ENCODE results near the gene RTN4IP1. TPM values are rescaled to one million over a fixed set of nuclear protein-coding genes. Genes with fewer than 3 reads are reported as not detected.

RTN4IP1 gene
- total and polyA plus RNA-seq, 10 of the 15 experiments (the other 5 are each of a cell fraction or from before 2014, with no cell fraction given), result 8.2 to 17.0 (median 9.8) TPM

- no TSS peak for BruUV-seq (replicated peaks)
- Histone ChIP-seq H2AFZ (ENCODE audit: control insufficient read depth, low read depth, low read length) (no peak overlapping the region), H3K27ac (ENCODE audit: control insufficient read depth, insufficient read depth) (no peak overlapping the region), H3K36me3 (ENCODE audit: control insufficient read depth in 2 of 2, insufficient read depth in 2 of 2, low read length in 1 of 2) (peaks cover 0 to 19% of the 10 kb centered on the region in 2 experiments; a peak in 2 of 4 replicates), H3K4me2 (ENCODE audit: control insufficient read depth, insufficient read depth) (no peak overlapping the region), H3K27me3 (replicated peaks in 1 of 2; ENCODE audit: control insufficient read depth in 2 of 2, insufficient read depth in 2 of 2, low read length in 1 of 2) (no peaks in the 10 kb centered on the region), H3K4me3 (no peak overlapping the region), H3K4me1 (ENCODE audit: control insufficient read depth, insufficient read depth, low read length) (peaks cover 24% of the 10 kb centered on the region), H4K20me1 (ENCODE audit: control insufficient read depth, insufficient read depth) (no peaks in the 10 kb centered on the region), H3K9me3 (replicated peaks; ENCODE audit: control insufficient read depth, insufficient read depth, low read length) (no peaks in the 10 kb centered on the region; the same call in 2 of the 3 replicates), H3K9ac (ENCODE audit: control insufficient read depth, insufficient read depth, low read length) (no peak overlapping the region), H3K79me2 (ENCODE audit: control insufficient read depth, insufficient read depth, low read length) (peaks cover 19% of the 10 kb centered on the region)
- WGBS (ENCODE audit: insufficient coverage, insufficient replicate concordance, low lambda C conversion rate, missing lambda C conversion rate), result 98% methylated on average over 4 of the region's 4 CpGs
- ChIA-PET RAD21 (ENCODE audit: unreplicated experiment) (no interaction called here), CTCF (interaction anchor here (1.2 kb wide), 1 partner anchor 21 kb away, joined by 3 read pairs; no protein-coding TSS in a partner anchor), POLR2A (no interaction called here), SMC1A (ENCODE audit: uncharacterized antibody, unreplicated experiment) (interaction anchor here (1.2 kb wide), 1 partner anchor 31 kb away, joined by 3 read pairs; no protein-coding TSS in a partner anchor)
- ATAC-seq, result no peak
- FAIRE-seq, result no peak
- TF ChIP-seq EED (IDR thresholded peaks at IDR 0.05; ENCODE audit: low read depth) (no peak), IKZF2 (IDR thresholded peaks at IDR 0.05) (no peak), EGR1 (IDR thresholded peaks at IDR 0.05; ENCODE audit: borderline replicate concordance in 1 of 2, low read depth in 2 of 2, low read length in 2 of 2) (no peak)
- in situ Hi-C loops (cut with MboI) (no loop called here), intact Hi-C loops (cut with micrococcal nuclease; ENCODE audit: unreplicated experiment) (no loop called here)
- DNase-seq (ENCODE audit: low read depth, low spot score), result no peak
These were observed 13.2 kb upstream of the RTN4IP1 start for GRCh38 chr6:106642476-106642875.

- Histone ChIP-seq H3K27me3 (replicated peaks in 1 of 2; ENCODE audit: control insufficient read depth in 2 of 2, insufficient read depth in 2 of 2, low read length in 1 of 2) (no peaks in the 10 kb centered on the region), H3K4me2 (ENCODE audit: control insufficient read depth, insufficient read depth) (peak overlapping the region; percentile 67), H3K36me3 (ENCODE audit: control insufficient read depth in 2 of 2, insufficient read depth in 2 of 2, low read length in 1 of 2) (peaks cover 0 to 9% of the 10 kb centered on the region in 2 experiments; a peak in 2 of 4 replicates), H3K9me3 (replicated peaks; ENCODE audit: control insufficient read depth, insufficient read depth, low read length) (no peaks in the 10 kb centered on the region), H4K20me1 (ENCODE audit: control insufficient read depth, insufficient read depth) (no peaks in the 10 kb centered on the region), H3K9ac (ENCODE audit: control insufficient read depth, insufficient read depth, low read length) (peak overlapping the region; percentile 32; the same call in 1 of the 2 replicates), H3K79me2 (ENCODE audit: control insufficient read depth, insufficient read depth, low read length) (peaks cover 42% of the 10 kb centered on the region), H2AFZ (ENCODE audit: control insufficient read depth, low read depth, low read length) (no peak overlapping the region; the same call in 1 of the 2 replicates), H3K4me1 (ENCODE audit: control insufficient read depth, insufficient read depth, low read length) (peaks cover 47% of the 10 kb centered on the region), H3K4me3 (no peak overlapping the region), H3K27ac (ENCODE audit: control insufficient read depth, insufficient read depth) (no peak overlapping the region; the same call in 1 of the 2 replicates)
- ATAC-seq (no peak), DNase-seq (ENCODE audit: low read depth, low spot score) (no peak), FAIRE-seq (no peak)
- POLR2A ChIA-PET, result interaction anchor here (0.8 kb wide), 1 partner anchor 9 kb away, joined by 4 read pairs; no protein-coding TSS in a partner anchor
- CTCF ChIA-PET, result interaction anchor here (4.2 kb wide), 1 partner anchor 31 kb away, joined by 19 read pairs; no protein-coding TSS in a partner anchor
- BruUV-seq (replicated peaks), result no TSS peak
- SMC1A ChIA-PET (ENCODE audit: uncharacterized antibody, unreplicated experiment), result interaction anchor here (0.9 to 1.5 kb wide), 4 partner anchors 9 to 30 kb away, joined by 3 to 4 read pairs (median 3); no protein-coding TSS in a partner anchor
- intact Hi-C loops (cut with micrococcal nuclease; ENCODE audit: unreplicated experiment) (loop anchor here (5.0 kb wide), 1 partner anchor 62 kb away; no protein-coding TSS in a partner anchor), in situ Hi-C loops (cut with MboI) (no loop called here)
- WGBS (ENCODE audit: insufficient coverage, insufficient replicate concordance, low lambda C conversion rate, missing lambda C conversion rate), result 42% methylated on average over 4 of the region's 4 CpGs
- RAD21 ChIA-PET (ENCODE audit: unreplicated experiment), result no interaction called here
- TF ChIP-seq, protein P1, sequence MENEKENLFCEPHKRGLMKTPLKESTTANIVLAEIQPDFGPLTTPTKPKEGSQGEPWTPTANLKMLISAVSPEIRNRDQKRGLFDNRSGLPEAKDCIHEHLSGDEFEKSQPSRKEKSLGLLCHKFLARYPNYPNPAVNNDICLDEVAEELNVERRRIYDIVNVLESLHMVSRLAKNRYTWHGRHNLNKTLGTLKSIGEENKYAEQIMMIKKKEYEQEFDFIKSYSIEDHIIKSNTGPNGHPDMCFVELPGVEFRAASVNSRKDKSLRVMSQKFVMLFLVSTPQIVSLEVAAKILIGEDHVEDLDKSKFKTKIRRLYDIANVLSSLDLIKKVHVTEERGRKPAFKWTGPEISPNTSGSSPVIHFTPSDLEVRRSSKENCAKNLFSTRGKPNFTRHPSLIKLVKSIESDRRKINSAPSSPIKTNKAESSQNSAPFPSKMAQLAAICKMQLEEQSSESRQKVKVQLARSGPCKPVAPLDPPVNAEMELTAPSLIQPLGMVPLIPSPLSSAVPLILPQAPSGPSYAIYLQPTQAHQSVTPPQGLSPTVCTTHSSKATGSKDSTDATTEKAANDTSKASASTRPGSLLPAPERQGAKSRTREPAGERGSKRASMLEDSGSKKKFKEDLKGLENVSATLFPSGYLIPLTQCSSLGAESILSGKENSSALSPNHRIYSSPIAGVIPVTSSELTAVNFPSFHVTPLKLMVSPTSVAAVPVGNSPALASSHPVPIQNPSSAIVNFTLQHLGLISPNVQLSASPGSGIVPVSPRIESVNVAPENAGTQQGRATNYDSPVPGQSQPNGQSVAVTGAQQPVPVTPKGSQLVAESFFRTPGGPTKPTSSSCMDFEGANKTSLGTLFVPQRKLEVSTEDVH (IDR thresholded peaks at IDR 0.05; ENCODE audit: low read depth, partially characterized antibody), result no peak
- TF ChIP-seq USF2 (IDR thresholded peaks at IDR 0.05; ENCODE audit: borderline replicate concordance, low read depth, low read length) (no peak), RAD21 (IDR thresholded peaks at IDR 0.05; ENCODE audit: insufficient read depth, low read depth, low read length) (no peak), SUZ12 (IDR thresholded peaks at IDR 0.05; ENCODE audit: unreplicated experiment) (no peak), YBX1 (IDR thresholded peaks at IDR 0.05) (no peak), IRF4 (IDR thresholded peaks at IDR 0.05; ENCODE audit: low read depth, low read length) (no peak), FOXK2 (IDR thresholded peaks at IDR 0.05) (no peak), JUNB (IDR thresholded peaks at IDR 0.05) (no peak)
These were observed 10.5 kb upstream of the RTN4IP1 start for GRCh38 chr6:106639812-106640211.

Data from GM12878 (cell line).